ENCODE measurements around the gene KRT75.

DNA sequence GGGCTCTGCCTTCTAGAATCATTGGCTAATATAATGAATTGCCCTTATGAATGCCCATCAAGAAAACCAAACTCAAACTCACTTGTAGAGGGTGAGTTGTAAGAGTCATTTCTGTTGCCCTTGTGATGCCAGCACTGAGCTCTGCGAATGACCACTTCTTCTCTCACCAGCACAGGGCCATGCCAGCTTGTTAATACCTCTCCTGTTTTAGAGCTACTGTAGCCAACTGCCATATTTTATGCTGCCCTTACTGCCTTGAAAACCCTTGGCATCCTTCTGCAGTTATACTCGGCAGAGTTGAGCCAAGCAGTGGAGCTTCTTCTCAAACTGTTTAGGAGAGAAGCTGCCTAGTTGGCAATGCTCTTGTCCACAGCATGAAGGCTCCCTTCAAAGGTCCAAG lies 8.1 kb downstream of the KRT75 start:
- TF ChIP-seq, protein P1, sequence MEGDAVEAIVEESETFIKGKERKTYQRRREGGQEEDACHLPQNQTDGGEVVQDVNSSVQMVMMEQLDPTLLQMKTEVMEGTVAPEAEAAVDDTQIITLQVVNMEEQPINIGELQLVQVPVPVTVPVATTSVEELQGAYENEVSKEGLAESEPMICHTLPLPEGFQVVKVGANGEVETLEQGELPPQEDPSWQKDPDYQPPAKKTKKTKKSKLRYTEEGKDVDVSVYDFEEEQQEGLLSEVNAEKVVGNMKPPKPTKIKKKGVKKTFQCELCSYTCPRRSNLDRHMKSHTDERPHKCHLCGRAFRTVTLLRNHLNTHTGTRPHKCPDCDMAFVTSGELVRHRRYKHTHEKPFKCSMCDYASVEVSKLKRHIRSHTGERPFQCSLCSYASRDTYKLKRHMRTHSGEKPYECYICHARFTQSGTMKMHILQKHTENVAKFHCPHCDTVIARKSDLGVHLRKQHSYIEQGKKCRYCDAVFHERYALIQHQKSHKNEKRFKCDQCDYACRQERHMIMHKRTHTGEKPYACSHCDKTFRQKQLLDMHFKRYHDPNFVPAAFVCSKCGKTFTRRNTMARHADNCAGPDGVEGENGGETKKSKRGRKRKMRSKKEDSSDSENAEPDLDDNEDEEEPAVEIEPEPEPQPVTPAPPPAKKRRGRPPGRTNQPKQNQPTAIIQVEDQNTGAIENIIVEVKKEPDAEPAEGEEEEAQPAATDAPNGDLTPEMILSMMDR (IDR thresholded peaks at IDR 0.05), result no peak
- TF ChIP-seq GABPB1 (CRISPR knock-in tag; IDR thresholded peaks at IDR 0.05) (no peak), CREM (CRISPR knock-in tag; IDR thresholded peaks at IDR 0.05) (no peak), SP1 (CRISPR knock-in tag; conservative IDR thresholded peaks at IDR 0.05) (no peak), IRF2 (CRISPR knock-in tag; IDR thresholded peaks at IDR 0.05; ENCODE audit: borderline replicate concordance, low read depth) (no peak), SMAD3 (CRISPR knock-in tag; IDR thresholded peaks at IDR 0.05; ENCODE audit: borderline replicate concordance) (no peak), JUN (CRISPR knock-in tag; IDR thresholded peaks at IDR 0.05) (no peak), SOX15 (CRISPR knock-in tag; IDR thresholded peaks at IDR 0.05) (no peak), SMAD4 (CRISPR knock-in tag; IDR thresholded peaks at IDR 0.05) (no peak), ZNF416 (CRISPR knock-in tag; IDR thresholded peaks at IDR 0.05) (no peak)
- TF ChIP-seq, protein P2, sequence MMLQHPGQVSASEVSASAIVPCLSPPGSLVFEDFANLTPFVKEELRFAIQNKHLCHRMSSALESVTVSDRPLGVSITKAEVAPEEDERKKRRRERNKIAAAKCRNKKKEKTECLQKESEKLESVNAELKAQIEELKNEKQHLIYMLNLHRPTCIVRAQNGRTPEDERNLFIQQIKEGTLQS (CRISPR knock-in tag; conservative IDR thresholded peaks at IDR 0.05), result no peak
- TF ChIP-seq, protein P3, sequence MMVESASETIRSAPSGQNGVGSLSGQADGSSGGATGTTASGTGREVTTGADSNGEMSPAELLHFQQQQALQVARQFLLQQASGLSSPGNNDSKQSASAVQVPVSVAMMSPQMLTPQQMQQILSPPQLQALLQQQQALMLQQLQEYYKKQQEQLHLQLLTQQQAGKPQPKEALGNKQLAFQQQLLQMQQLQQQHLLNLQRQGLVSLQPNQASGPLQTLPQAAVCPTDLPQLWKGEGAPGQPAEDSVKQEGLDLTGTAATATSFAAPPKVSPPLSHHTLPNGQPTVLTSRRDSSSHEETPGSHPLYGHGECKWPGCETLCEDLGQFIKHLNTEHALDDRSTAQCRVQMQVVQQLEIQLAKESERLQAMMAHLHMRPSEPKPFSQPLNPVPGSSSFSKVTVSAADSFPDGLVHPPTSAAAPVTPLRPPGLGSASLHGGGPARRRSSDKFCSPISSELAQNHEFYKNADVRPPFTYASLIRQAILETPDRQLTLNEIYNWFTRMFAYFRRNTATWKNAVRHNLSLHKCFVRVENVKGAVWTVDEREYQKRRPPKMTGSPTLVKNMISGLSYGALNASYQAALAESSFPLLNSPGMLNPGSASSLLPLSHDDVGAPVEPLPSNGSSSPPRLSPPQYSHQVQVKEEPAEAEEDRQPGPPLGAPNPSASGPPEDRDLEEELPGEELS (CRISPR knock-in tag; IDR thresholded peaks at IDR 0.05), result no peak
- TF ChIP-seq, protein P4, sequence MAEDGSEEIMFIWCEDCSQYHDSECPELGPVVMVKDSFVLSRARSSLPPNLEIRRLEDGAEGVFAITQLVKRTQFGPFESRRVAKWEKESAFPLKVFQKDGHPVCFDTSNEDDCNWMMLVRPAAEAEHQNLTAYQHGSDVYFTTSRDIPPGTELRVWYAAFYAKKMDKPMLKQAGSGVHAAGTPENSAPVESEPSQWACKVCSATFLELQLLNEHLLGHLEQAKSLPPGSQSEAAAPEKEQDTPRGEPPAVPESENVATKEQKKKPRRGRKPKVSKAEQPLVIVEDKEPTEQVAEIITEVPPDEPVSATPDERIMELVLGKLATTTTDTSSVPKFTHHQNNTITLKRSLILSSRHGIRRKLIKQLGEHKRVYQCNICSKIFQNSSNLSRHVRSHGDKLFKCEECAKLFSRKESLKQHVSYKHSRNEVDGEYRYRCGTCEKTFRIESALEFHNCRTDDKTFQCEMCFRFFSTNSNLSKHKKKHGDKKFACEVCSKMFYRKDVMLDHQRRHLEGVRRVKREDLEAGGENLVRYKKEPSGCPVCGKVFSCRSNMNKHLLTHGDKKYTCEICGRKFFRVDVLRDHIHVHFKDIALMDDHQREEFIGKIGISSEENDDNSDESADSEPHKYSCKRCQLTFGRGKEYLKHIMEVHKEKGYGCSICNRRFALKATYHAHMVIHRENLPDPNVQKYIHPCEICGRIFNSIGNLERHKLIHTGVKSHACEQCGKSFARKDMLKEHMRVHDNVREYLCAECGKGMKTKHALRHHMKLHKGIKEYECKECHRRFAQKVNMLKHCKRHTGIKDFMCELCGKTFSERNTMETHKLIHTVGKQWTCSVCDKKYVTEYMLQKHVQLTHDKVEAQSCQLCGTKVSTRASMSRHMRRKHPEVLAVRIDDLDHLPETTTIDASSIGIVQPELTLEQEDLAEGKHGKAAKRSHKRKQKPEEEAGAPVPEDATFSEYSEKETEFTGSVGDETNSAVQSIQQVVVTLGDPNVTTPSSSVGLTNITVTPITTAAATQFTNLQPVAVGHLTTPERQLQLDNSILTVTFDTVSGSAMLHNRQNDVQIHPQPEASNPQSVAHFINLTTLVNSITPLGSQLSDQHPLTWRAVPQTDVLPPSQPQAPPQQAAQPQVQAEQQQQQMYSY (CRISPR knock-in tag; IDR thresholded peaks at IDR 0.05), result no peak
